Placental epithelial cell (primary cell): Measurements from ENCODE around the gene UQCRC1. TPM values are rescaled to one million over a fixed set of nuclear protein-coding genes. Genes with fewer than 3 reads are reported as not detected.
A peak's percentile ranks its signal among the peaks of the same experiment; 100 is the strongest.

Source experiments
- small RNA-seq: library from RNA; depleted of rRNA; stranded (forward); fragments of <200 nt; gene quantifications from one replicate; pipeline ENCODE3, GENCODE V24; 2012
- total RNA-seq: library from RNA; depleted of rRNA; stranded (reverse); fragments of >200 nt; gene quantifications from 2 replicates; pipeline ENCODE4 v1.2.3, GENCODE V29; 2012

UQCRC1 gene
- 380 and 765 TPM in 2 replicates for total RNA-seq

DNA sequence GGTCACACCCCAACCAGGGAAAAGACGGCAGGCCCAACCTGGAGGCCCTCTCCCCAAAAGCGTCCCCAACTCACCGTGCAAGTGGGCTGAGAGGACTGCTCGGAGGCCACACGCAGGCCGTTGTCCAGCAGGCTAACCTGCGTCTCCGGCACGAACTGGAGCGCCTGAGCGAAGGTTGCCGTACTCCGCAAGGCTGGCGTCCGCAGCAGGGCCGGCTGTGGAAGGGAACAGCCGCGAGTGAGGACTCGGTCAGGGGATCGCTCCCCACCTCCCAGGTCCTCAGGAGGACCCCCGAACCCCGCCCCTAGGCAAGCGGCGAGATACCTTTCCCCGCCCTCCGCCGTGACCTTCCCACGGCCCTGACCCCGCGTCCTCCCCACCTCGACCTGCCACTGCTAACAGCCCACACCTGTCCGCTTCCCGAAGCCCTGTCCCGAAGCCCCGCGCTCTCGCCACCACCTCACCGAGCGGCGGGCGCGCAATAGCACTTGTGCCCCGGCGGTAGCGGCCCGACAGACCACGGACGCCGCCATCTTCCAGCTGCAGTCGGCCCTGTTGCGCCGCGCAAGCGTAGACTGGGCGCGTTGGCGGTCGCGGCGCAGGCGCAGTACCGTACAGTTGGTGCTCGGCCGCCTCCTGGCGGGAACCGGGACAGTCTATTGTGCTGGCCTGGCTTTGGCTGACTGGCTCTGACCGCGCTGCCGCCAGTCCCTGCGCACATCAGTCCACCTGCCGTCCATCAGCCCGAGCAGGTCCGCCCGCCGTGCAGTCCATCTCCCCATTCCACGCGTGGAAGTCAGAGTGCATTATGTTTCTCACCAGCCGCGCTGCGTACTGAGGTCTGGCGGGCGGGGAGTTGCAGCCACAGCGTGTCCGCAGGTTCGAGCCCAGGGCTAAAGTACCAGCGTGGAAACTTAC, at the start of gene UQCRC1:
UQCRC1 (minus strand) TSS at position 559 of the 918 bp plus-strand sequence; CDS start at position 533, 26 bp downstream.

DNA sequence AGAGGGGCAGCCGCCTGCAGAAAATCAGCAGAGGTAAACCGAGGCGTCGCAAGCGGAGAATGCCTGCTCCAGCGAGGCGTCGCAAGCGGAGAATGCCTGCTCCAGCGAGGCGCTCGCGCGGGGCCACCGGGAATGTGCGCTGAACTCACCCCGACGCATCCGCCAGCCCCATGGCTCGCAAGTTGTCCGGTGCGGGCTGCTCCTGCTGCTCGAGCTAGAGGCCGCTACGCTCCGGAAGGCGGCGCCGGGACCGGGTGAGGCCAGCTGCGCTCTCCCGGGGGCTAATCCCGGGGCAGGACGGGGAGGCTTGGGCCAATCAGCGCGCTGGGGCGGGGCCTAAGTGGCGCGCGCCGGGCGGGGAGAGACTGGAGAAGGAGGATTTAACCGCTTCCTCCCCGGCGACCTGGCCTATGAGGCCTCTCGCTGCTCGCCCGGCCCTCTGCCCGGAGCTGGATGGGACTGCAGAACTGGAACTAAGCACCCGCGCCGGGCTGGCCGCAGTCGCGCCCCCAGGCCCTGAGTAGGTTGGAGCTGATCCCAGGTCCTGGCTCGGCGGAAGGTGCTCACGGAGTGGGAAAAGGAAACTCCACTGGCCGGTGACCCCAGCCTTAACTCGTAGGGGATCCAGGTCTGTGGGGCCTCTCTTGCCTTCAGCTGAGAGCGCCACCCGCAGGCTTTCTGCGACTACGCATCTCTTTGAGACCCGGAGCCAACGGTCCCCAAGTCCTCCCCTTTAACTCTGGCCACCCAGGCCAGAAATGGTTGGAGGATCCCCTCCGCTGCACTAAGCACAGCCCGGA, 26.0 kb upstream of the UQCRC1 start, which contains the start of gene SLC26A6:
SLC26A6 (minus strand) TSS at position 240 of the 800 bp plus-strand sequence; CDS start at position 172, 68 bp downstream.

DNA sequence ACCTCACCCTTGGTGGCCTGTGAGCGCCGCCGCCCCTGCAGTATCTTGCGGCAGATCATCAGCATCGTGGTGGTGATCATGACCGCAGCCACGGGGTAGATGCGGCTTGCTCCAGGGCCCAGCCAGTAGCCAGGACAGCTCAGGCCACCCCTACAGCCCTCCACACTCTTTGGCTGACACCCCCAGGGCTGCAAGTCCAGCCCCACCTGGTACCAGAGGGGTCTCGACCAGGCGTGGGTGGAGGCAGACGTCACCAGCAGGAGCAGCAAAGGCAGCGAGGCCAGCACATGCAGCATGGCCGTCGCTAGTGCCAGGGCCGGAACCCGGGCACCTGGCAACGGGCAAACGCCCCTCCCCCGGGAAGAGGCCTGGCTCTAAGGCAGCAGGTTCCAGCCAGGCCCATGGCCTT, 12.0 kb upstream of the UQCRC1 start, which contains the start of gene TMEM89:
TMEM89 (minus strand) TSS at position 309 of the 409 bp plus-strand sequence; CDS start at position 296, 13 bp downstream.

DNA sequence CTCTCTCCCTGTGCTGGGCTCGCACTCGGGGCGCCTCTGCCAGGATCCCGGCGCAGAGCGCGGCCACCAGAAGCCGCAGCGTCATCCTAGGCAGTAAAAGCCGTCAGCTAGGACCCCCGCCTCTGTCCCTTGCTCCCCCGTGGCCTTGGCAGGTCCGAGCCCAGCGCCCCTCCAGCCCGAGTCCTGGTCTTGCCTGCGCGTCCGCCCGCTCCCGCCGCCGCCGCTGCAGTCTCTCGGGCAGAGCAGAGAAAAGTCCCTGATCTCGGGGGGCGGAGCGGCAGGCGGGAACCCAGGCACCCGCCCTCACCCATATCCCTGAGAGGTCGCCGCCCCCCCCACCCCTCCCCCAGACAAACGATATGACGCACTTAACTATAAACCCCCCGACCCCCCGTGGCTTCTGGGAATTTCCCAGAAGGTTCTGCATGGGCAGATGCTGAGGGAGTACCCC, 14.3 kb downstream of the UQCRC1 start, which contains the start of gene COL7A1:
COL7A1 (minus strand) TSS at position 255 of the 451 bp plus-strand sequence; CDS start at position 85, 170 bp downstream.

DNA sequence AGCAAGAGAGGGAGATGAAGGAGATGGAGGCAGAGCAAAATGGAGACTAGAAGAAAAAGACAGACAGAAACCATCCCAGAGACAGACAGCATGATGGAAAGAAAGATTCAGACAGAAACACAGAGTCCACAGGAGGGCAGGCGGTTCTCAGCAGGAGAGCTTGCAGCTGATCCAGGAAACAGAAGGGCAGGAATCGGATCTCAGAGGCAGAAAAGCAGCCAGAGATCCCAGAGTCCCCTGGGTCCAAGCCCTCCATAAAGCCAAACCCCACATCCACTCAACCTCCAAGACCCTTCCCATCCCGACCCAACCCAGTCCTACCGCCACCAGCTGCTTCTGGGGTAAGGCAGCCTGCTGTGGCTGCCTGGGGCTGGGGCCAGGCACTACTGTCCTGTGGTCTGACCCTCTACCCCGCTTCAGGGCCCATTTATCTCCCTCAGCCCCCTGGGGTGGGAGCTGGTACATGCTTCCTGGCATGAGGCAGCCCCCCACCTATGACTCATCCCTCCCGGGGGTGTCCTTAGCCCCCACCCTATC, 46.0 kb downstream of the UQCRC1 start, which contains the start of gene UCN2:
UCN2 (minus strand) TSS at position 400 of the 537 bp plus-strand sequence. CDS start 657 bp downstream, outside the sequence.

DNA sequence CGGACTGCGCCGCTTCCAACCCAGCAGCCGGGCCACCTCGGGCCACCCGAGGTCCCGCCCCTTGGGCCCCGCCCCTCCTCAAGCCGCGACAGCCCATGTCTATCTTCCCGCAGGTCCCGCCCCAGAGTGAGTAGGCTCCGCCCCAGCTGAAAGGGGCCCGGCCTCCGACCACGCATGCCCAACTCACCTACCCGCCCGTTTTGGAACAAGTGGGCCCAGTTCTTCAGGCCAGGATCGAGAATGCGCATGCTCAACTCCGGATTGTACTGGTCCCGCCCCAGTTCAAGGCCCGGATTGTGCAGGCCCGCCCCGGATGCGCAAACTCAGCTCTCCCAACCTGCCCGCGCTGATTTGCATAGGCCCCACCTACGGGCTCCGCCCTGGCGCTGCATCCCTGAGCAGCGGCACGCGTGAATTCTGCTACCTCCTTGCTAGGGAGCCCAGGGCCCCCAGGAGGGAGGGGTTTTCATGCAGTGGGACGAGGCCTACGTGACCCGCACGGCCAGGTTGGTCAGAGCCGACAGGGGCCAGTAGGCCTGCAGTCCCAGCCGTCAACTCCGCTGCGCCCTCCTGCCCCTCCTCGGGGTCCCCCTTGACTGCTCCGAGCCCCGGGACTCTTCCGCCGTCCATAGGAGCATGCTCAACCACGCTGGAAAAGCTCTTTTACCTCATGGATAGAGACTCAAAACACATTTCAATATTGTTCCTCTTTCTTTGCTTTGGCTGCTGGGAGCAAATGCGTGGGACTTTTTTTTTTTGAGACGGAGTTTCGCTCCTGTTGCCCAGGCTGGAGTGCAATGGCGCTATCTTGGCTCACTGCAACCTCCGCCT, 52.4 kb downstream of the UQCRC1 start, which contains the start of gene PFKFB4:
PFKFB4 (minus strand) TSS at position 8 of the 831 bp plus-strand sequence. CDS start 26 bp downstream, outside the sequence.

Small RNAs within 50 kb of the gene (small RNA-seq; reads per million reads assigned to genes)
- gene MIR6823: 2.0 reads per million, percentile 78 among the genes with 10 or more reads in this experiment

Other genes starting within 250 kb of the UQCRC1 start
- gene FBXW12, start 237.4 kb downstream of the UQCRC1 start, total RNA-seq: under 0.01 TPM in 1 of 2 replicates, not detected in the other
- 52.4 and 100 TPM in 2 replicates for gene PLXNB1, start 179.6 kb downstream of the UQCRC1 start, total RNA-seq
- 20.4 and 28.6 TPM in 2 replicates for gene CCDC51, start 169.5 kb downstream of the UQCRC1 start, total RNA-seq
- 123 and 182 TPM in 2 replicates for gene TMA7, start 169.4 kb downstream of the UQCRC1 start, total RNA-seq
- gene ATRIP, start 162.9 kb downstream of the UQCRC1 start, total RNA-seq: 5.7 and 7.1 TPM in 2 replicates
- gene SHISA5, start 105.5 kb downstream of the UQCRC1 start, total RNA-seq: 93.0 and 94.6 TPM in 2 replicates
- gene PFKFB4, start 52.8 kb downstream of the UQCRC1 start, total RNA-seq: 87.2 and 116 TPM in 2 replicates
- gene UCN2, start 45.9 kb downstream of the UQCRC1 start, total RNA-seq: 61.6 and 106 TPM in 2 replicates
- 678 and 886 TPM in 2 replicates for gene COL7A1, start 14.3 kb downstream of the UQCRC1 start, total RNA-seq
- 0.39 TPM in 1 of 2 replicates, not detected in the other for gene TMEM89, start 12.1 kb upstream of the UQCRC1 start, total RNA-seq
- gene SLC26A6, start 25.8 kb upstream of the UQCRC1 start, total RNA-seq: 44.0 and 52.7 TPM in 2 replicates
- gene CELSR3, start 53.2 kb upstream of the UQCRC1 start, total RNA-seq: 1.6 and 2.4 TPM in 2 replicates
- gene NCKIPSD, start 76.3 kb upstream of the UQCRC1 start, total RNA-seq: 11.4 and 15.3 TPM in 2 replicates
- 69.5 and 105 TPM in 2 replicates for gene IP6K2, start 107.6 kb upstream of the UQCRC1 start, total RNA-seq
- 32.2 and 67.3 TPM in 2 replicates for gene PRKAR2A, start 238.2 kb upstream of the UQCRC1 start, total RNA-seq